ENCODE results near the gene SH3PXD2B.

The SH3PXD2B gene

DNA sequence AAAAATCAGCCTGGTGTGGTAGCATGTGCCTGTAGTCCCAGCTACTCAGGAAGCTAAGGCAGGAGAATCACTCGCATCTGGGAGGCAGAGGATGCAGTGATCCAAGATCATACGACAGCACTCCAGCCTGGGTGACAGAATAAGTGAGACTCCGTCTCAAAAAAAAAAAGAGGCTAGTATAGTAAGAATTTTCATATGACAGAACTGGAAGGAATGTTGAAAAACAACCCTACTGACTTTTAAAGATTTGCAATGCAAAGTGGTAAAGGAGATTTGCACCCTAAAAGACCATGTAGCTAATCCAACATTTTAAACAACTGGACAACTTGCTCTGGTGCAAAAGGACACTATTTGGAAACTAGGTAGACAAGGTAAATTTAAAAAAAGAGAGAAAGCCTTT lies 58.1 kb downstream of the SH3PXD2B start:
- no peak for FAIRE-seq

DNA sequence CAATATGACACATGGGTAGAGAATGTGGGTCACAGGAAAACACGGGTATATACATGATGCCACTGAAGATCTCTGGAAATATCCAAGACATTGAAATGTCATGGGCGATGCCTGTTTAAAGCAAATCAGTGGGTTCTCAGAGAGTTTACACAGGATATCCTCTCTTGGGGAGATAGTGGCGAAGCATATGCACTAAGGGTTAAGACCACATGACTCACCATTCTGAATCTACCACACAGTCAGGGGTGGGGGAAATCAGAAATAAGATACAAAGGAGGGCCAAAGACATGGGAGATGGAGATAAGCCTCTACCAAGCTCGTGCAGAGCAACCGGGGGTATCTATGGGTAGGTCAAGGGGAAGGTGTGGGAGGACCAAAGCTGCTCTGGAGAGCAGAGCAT lies 58.8 kb downstream of the SH3PXD2B start:
- FAIRE-seq = no peak

DNA sequence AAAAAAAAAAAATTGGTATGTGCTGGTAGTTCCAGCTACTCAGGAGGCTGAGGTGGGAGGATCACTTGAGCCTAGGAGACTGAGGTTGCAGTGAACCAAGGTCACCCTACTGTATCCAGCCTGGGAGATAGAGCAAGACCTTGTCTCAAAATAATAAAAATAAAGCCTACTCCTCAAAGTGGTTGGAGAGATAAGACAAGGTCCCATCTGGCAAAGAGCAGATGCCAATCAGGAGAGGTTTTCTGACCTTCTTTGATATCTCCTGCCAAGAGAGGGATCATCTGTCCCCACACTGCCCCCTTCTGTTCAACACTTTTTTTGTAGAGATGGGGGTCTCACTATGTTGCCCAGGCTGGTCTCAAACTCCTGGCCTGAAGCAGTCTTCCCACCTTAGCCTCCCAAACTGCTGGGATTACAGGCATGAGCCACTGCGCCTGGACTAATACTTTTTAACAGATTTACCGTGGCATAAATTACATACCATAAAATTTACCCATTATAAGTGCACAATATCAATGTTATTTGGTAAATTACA lies 64.7 kb downstream of the SH3PXD2B start:
- FAIRE-seq = no peak

DNA sequence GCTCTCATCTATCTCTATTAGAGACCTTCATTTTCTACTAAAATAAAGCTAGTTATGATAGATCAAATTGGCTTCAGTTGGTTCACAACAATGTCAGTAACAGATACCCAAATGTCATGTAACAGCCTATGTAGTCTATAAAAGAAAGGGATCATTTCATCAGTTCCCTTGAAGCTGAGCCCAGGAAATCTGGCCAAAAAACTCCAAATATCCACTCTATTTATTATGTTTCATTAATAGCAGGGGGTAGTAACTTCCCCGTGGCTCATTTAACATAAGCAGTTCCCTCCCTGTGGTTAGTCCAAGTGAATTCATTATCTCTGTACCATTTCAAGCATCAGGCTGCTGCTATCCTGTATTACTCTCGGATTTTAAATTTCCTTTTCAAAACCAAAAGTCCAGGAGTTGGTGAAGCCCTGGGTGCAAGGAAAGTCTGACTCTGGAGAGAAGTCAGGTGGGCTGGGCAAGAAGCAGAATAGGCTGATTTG lies 66.0 kb downstream of the SH3PXD2B start:
- FAIRE-seq = no peak

DNA sequence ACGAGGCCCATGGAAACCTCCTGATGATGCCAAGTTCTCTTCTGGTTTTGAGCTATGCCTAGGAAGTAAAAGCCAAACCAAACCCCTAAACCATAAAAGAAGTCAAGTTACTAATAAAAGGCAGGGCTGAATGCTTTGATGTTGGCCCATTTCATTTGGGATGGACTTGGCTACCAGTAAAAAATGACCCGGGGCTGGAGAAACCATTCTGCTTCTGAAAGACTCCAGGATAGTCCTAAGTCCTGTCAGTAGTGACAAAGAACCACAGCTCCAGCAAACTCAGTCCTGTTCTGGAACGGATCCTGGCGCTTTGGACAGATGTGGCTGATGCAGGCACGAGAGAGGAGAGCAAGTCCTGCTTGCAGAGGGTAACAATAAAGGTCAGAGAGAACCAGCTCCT lies 68.6 kb downstream of the SH3PXD2B start:
- FAIRE-seq = no peak

DNA sequence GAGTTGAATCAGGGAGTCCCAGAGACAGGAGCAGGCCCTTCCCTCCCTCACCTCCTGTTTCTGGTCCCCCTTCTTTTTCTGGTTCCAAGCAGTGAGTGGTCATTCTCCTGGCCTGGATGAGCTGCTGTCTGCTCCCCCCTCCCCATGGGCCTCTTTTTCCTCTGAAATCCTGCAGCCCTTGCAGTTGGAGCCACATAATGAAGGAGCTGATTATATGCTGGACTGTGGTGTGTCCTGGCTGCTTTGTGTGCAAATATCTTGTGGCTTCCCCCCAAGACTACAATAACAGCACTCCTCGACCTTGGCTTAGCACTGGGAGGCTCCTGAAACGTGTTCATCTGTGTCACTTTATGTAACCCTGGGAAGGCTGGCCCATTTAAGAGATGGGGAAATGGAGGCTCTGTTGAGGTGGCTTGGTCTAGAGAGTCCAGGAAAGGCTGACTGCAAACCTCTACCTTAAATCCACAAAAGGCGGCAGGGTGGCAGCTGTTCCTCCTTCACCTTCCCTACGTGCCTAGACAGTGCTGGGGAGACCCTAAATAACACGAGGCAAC lies 69.2 kb downstream of the SH3PXD2B start:
- no peak for FAIRE-seq

DNA sequence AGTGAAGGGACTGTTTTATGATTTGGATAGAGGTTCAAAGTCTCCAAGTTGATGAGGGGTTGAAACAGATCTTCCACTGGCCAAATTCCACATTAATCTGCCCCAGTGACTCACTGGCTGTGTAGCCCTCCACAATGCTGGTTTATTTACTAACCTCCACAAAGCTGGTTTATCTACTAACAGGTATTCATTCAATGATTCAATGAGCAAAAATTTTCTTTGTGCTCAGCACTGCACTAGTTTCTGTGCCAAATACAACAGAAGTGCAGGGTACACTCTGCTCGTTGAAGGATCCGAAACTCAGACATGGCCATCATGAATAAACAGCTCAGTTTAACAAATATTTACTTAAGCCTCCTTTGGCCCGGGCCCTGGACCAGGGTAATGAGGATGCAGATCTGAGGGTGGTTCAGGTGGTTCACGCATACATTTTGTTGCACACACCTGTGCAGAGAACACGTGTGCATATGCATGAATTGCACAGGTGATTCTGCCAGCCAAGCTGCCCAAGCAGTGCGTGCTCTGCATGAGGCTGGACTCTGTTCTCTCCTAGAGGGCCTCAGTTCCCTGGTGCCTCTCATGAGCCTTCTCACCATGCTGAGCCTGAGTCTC lies 71.0 kb downstream of the SH3PXD2B start:
- no peak for FAIRE-seq

DNA sequence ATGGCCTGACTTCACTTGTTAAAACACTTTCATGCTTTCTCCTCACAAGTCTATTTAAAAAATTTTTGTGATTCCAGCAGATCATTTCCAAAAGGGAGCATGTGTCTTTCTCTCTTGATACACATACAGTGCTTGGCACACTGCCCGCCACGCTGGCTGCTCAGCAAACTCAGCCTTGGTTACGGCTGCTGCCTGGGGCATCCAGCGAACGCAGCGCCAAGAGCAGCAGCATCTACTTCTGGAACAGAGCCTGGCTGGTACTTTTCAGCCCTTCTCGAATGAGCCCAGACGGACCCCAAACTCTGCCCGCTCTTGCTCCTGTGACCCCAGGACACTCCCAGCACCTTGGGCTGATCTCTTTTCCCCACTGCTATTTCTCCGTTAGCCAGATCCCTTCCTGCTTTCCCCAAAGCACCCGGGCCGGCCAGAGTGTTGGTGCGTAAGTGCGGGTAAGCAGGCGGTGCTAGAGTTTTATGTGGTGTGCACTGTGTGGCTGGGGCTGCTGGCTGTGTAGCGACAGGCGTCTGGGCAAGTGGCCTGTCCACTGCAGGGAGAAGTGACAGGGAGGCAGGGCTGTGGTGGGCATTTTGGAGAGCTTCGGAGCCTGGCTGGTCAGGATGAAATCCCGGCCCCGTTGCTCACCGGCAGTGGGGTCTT lies 73.2 kb downstream of the SH3PXD2B start:
- FAIRE-seq = no peak

DNA sequence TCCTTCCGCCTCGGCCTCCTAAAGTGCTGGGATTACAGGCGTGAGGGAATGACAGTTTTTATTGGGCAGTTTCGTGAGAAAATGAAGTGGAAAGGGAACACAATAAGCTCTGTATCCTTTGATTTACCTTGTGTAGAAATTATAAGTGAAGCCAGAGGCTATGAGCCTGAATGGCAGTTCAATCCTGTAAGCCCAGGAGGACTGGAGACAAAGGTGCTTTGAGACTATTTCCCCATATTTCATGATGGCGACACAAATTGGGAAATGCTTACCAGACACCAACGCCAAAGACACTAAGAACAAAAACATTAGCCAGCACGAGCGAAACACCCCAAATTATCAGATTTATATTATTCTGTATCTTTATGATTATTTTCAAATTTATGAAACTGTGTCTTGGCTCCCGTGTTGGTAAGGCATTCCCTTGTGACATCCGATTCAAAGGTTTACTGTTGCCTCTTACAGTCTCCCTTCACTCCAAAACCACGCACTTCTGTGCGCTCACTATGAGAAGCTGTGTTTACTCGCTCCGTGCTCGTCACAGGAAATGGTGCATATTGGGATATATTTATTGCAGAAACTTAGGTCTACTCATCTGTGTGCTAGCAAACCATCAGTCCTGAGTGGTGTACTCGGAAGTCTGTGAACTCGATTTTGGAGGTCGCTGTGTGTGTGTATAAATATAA lies 73.9 kb downstream of the SH3PXD2B start:
- no peak for FAIRE-seq

DNA sequence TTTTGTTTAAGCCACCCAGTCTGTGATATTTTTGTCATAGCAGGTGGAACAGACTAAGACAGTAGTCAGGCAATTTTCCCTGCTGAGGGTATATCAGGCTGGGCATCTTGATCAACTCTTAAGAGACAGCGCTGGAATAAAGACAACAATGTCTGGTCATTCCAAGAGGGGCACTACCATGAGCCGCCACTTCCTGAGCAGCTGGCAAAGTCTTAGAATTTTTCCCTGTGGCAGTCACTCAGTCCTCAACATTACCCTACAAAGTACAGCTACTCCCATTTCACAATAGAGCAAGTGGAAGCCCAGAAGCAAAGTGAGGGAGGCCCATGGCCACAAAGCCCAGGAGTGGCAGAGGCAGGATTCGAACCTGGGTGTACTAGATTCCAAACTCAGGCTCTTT lies 74.8 kb downstream of the SH3PXD2B start:
- no peak for FAIRE-seq

DNA sequence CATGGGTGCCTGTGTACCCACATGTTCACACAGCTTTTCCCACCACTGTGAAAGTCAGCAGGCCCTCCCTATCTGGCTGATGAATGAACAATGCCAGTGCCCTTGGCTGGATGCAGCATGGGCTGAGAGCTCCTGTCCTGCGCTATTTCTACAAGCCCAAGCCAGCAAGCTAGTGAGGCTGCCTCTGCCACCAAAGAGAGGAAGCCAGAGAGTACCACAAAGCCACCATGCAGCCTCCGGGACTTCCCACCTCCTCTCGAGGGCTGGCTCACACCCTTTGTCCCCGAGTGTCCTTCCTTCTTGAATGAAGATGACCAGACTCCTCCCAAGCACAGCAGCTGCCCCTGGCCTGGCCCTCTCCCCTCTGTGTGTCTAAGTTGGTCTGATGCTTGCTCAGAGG lies 76.5 kb downstream of the SH3PXD2B start:
- no peak for FAIRE-seq

DNA sequence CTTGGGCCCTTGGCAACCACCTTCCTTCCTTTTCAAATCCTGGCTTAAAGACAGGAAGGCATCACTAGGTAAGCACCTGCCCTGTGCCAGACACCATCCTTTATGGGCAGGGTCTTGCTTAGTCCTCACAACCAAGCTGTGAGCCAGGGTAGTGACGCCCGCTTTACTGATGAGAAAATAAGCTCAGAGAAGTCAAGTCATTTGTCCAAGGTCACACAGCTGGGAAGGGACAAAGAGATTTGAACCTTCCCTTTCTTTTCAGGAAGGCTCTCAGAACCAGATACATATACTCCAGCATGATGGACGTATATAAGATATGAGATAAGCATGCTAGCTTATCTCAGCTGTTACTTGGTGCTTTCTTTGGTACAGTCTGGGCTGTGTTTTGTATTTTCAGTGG lies 76.9 kb downstream of the SH3PXD2B start:
- no peak for FAIRE-seq

DNA sequence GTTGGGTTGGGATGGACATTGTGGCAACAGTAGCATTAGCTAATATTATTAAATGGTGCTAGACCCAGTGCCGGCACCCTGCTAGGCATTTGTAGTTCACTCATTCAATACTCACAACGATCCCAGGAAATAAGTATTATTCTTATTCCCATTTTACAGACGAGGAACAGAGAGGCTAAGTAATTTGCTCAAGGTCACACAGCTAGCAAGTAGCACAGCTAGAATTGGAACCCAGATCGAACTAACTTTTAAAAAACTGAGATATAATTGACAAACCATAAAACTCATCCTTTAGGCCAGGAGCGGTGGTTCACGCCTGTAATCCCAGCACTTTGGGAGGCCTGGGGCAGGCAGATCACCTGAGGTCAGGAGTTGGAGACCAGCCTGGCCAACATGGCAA lies 79.5 kb downstream of the SH3PXD2B start:
- FAIRE-seq = no peak

DNA sequence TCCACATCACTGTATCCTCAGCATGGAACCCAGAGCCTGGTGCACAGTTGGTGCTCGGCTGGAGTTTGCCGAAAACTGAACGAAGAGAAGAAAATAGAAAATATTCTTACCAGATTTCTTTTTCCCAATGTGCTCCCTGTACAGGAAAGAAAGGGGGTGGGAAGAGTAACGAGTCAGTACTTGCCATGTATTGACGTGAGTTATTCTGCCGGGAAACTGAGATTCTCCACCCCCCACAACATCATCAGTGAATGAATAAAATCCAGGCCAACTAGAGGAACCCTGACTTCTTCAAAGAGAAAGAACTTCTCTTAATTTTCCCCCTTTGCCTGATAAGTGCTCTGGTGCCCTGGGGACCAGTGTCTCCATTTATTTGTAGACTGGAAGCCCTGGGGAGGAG lies 80.6 kb downstream of the SH3PXD2B start:
- no peak for FAIRE-seq

DNA sequence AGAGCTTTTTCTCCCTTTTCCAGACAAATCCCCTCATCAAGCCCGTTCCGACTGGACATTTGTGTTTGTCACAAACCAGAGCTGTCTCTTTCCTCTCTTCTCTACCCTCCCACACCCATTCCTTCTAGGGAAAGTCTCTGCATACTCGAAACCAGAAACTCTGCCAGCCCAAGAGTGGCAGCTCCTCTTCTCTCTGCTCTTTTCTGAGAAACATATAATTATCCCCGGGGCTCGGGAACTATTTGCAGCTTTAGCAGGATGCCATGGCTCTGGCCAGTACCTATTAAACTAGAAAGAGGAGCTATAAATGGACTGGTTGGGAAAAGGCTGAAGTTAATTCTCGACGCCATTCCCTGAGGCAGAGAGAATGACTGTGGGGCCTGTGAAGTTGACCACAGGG lies 82.6 kb downstream of the SH3PXD2B start:
- no peak for FAIRE-seq

DNA sequence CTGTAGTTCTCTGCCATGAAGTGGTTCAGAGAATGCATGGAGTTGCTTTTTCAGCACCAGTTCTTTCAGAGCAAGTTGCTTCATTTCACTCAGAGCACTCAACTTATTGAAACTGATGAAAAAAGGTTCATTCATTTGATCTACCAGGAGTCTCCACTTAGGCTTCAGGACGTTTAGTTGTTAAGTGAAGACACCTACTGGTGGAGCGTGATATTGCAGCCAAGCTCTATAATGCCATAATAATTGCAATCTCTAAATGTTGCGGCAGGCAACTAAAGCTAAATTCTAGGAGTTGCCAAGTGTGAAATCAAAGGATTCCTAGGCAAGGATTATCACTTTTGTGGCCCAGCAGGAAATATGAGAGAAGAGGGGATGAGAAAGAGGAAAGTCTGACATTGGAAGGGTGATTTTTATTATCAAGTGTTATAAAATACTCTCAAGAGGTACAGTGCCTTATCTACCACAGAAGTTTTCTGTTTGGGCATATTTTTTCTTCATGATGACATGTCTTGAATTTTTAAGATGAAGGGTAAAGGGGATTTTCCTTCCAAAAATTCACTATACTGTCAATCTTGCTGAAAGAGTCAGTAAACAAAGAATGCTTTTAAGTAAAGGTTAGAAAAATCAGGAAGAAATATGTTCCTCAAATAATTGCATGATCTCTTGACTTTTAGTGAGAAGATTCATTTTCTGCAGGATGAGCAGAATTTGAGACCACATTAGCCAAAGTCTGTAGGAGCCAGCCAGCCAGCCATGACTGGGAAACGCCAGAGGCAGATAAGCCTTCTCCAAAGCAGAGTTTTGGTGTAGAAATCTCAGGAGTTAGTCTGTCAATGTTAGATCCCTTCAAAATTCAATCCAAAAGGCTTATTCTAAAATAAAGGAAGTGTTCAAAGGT lies 83.4 kb downstream of the SH3PXD2B start:
- FAIRE-seq = no peak

DNA sequence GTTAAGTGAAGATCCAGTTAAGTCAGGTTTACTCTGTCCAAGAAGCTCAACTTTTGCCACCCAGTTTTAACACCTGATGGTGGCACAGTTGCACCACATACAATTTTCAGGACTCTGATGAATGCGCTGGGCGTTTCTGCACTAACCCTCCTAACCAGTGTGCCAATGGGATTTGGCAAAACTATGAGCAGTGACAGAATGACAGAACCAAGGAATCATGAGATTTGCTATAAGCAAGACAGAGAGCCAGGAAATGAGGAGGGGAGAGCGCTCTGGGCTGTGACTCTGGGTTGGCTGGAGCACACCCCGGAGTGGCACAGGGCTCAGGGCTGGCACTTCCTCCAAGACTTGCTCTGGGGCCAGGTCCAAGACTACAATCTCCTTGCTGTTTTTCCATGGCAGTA lies 84.1 kb downstream of the SH3PXD2B start:
- FAIRE-seq = no peak

DNA sequence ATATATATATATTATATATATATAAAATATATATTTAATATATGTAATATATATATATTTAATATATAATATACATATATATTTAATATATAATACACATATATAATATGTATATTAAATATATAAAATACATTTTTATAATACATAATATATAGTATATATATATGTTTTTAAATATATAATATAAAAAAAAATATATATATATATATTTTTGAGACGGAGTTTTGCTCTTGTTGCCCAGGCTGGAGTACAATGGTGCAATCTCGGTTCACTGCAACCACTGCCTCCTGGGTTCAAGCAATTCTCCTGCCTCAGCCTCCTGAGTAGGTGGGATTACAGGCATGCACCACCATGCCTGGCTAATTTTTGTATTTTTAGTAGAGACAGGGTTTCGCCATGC lies 85.6 kb downstream of the SH3PXD2B start:
- FAIRE-seq = peak; percentile 68

DNA sequence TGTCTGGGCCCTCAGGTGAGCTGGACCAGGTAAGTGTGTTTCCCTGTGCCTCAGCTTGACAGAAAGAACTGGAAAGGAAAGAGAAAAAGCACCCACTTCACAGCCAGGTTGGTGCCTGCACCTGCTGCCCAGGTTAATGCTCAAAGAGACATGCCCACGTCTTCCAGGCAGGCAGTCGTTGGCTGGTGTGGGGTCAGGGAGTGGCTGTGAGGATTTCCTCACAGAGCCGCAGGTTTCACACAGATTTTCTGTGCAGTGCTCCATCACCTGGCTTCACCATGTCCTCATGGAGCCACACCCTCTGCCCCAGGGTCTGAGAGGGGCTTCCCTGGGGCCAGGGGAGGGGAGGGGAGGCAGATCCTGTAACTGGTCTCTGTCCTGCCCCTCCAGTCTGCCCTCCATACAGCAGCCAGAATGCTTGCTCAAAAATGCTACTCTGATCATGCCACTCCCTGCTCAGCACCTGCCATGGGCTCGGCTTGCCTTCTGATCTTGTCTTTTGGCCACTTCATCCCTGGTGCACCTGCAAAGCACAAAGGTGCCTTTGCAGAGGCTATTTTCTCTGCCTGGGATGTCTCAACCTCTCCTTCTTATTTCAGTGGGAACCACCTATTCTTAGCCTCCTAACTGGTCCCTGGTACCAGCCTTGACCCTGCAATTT lies 88.2 kb downstream of the SH3PXD2B start:
- no peak for FAIRE-seq

DNA sequence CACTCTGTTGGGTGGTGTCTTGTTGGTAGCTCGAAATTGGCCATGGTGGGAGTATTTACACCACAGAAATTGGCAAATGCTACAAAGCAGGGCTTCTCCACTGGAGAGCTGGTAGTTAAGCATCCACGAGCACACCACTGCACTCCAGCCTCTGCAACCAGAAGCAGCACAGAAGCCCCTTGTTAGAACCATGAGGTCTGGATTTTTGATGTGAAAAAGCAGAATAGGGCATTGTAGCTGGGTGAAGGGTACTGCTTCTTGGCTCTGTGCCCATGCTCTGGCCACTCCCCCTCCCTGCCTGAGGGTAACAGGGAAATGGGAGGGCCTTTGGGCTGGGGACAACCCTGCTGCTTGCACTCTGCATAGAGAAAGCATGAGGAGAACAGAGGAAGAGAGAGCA lies 89.6 kb downstream of the SH3PXD2B start:
- FAIRE-seq = no peak

DNA sequence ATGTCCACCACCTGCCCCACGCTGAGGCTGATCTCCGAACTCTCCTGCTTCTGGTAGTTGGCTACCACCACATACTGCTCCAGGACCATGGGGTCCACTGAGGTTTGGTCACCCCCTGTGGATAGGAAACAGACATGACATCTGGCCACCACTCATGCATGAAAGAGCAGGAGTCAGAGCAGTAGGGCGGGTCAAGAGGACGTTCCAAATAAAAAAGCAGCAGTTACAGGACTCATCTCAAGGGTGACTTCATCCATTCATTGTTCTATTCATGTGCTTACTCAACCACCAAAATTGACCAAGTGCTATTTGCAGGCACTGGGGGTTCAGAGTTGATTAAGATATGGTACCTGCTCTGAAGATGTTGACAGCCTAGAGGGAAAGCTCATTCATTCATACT lies 91.6 kb downstream of the SH3PXD2B start:
- no peak for FAIRE-seq

DNA sequence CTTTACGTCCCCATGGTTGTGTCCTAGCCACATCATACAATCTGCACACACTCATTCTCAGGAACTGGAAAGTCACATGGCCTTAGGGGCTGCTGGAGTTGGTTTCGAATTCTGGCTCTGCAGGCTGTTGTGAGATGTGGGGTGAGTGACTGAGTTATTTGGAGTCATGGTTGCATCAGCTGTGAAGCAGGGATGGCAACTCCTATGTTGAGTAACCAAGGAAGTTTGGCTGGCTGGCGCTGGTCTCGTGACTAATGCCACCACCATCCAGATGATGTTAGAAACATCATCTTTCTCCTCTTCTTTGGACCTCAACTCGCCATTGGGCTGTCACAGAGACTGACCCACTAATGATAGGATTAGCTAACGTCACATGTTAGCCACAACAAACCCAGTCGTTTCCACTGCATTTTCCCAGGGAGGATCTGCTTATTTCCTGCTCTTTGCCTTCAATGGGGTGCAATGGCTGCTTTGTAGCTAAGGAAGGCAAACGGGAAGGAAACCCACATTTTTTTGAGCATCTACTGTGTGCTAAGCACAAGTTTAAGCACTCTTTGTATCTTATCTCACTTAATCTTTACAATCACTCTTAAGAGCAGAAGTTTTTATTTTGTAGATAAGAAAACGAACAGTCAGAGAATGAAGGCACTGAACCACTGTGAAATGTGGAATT lies 92.6 kb downstream of the SH3PXD2B start:
- FAIRE-seq = no peak

Measured in A204.1 (cell line).